Uterus (tissue), 4 donors: ENCODE data around the gene TMPRSS6. TPM values are rescaled to one million over a fixed set of nuclear protein-coding genes. Genes with fewer than 3 reads are reported as not detected.

Experiments
- DNase-seq, 2 donors: peaks; one replicate each; pipeline ENCODE4 v3.0.0-alpha.2; 2019 to 2020
- H3K27ac ChIP-seq, 2 donors: fragments of 200-600 bp; sonication (generic); 1 replicate in 1 of 2; 2 replicates in 1 of 2; pipeline ENCODE4 v1.5.1; 2016 to 2018
- H3K27me3 ChIP-seq, 2 donors: fragments of 200-600 bp; sonication (generic); one replicate each; pipeline ENCODE4 v1.5.1; 2018 to 2019; ENCODE audit warnings: control low read depth in 1 of 2
- H3K36me3 ChIP-seq, 2 donors: fragments of 200-600 bp; sonication (generic); one replicate each; pipeline ENCODE4 v1.5.1; 2019; ENCODE audit warnings: control low read depth in 1 of 2
- H3K4me1 ChIP-seq, 2 donors: fragments of 200-600 bp; sonication (generic); one replicate each; pipeline ENCODE4 v1.5.1; 2018 to 2019; ENCODE audit warnings: control low read depth in 1 of 2
- H3K4me3 ChIP-seq, 2 donors: fragments of 200-600 bp; sonication (generic); 1 replicate in 1 of 2; 2 replicates in 1 of 2; pipeline ENCODE4 v1.5.1; 2018 to 2019; ENCODE audit warnings: mild to moderate bottlenecking in 1 of 2
- H3K9me3 ChIP-seq, 2 donors: fragments of 200-600 bp; sonication (generic); one replicate each; pipeline ENCODE4 v1.5.1; 2019; ENCODE audit warnings: control low read depth in 1 of 2
- POLR2A ChIP-seq, 2 donors: fragments of 450-650 bp; IDR thresholded peaks; one replicate each; pipeline ENCODE4 v1.6.1; 2016; ENCODE audit warnings: antibody characterized with exemption in 2 of 2, mild to moderate bottlenecking in 1 of 2, moderate library complexity in 1 of 2
- intact Hi-C: fragments of 100-400 bp; cut with DNase I; formaldehyde crosslinking; loops from one replicate; pipeline ENCODE4 v1.15.1; 2023; ENCODE audit warnings: low total_unique reads
- total RNA-seq, 4 donors: library from RNA; depleted of rRNA in 3 of 4; stranded (reverse); fragments of >200 nt in 3 of 4; gene quantifications; one replicate each; pipeline versions ENCODE4 v1.1.0 to v1.2.4, GENCODE V29; 2014 to 2023
- TF ChIP-seq, protein P1 (sequence below), 4 experiments: fragments of 200-600 bp in 2 of 4; fragments of 450-650 bp in 2 of 4; sonication (generic) in 2 of 4; IDR thresholded peaks; one replicate each; pipeline ENCODE4 v1.5.1; 2016 to 2019; ENCODE audit warnings: antibody characterized with exemption in 4 of 4, mild to moderate bottlenecking in 2 of 4, moderate library complexity in 1 of 4
- donor health status: DM: yes; HTN: yes; CAD: no.

The TMPRSS6 gene
- total RNA-seq, 4 donors from 2014 or later = not detected

DNA sequence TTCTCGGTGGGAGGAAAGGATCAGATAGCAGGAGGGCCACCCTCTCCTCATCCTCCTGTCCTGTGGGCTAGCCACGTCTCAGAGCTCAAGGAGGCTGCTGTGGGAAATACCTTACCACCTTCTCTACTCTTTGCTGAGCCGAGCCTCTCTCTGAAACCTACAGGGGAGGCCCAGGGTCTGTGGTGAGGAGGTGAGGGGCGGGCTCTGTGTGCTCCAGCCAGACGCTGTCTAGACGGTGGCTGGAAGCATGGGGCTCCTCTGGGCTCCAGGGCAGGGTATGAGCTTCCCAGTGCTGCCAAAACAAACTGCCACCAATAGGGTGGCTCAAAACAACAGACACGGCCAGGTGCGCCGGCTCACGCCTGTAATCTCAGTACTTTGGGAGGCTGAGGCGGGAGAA, 5.5 kb upstream of the TMPRSS6 start:
- TF ChIP-seq, protein P1, sequence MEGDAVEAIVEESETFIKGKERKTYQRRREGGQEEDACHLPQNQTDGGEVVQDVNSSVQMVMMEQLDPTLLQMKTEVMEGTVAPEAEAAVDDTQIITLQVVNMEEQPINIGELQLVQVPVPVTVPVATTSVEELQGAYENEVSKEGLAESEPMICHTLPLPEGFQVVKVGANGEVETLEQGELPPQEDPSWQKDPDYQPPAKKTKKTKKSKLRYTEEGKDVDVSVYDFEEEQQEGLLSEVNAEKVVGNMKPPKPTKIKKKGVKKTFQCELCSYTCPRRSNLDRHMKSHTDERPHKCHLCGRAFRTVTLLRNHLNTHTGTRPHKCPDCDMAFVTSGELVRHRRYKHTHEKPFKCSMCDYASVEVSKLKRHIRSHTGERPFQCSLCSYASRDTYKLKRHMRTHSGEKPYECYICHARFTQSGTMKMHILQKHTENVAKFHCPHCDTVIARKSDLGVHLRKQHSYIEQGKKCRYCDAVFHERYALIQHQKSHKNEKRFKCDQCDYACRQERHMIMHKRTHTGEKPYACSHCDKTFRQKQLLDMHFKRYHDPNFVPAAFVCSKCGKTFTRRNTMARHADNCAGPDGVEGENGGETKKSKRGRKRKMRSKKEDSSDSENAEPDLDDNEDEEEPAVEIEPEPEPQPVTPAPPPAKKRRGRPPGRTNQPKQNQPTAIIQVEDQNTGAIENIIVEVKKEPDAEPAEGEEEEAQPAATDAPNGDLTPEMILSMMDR (IDR thresholded peaks at IDR 0.05) = no peak
- no peak for TF ChIP-seq POLR2A (IDR thresholded peaks at IDR 0.05)
- no peak for DNase-seq
- Histone ChIP-seq H3K4me3 (no peak overlapping the region), H3K27me3 (no peaks in the 10 kb centered on the region), H3K27ac (no peak overlapping the region), H3K36me3 (no peaks in the 10 kb centered on the region), H3K4me1 (no peaks in the 10 kb centered on the region), H3K9me3 (no peaks in the 10 kb centered on the region)
- intact Hi-C loops = no loop called here

DNA sequence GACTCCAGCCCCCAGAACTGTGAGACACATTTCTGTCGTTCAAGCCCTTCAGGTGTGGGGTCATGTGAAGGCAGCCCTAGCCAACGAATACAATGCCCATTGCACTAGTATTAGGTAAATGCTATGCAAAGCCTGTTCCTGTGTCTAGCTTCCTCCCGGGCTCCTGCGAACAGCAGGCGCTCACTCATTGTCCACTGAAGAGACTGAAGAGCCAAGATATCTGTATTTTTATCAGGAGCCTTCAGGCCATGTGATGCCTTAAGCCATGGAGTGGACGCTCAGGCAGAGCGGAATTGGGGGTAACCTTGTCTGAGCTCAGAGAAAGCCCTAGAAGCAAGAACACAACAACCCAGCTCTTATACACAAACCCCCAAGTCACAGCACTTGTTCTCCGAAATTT, 4.2 kb upstream of the TMPRSS6 start:
- Histone ChIP-seq H3K4me3 (no peak overlapping the region), H3K4me1 (no peaks in the 10 kb centered on the region), H3K27me3 (no peaks in the 10 kb centered on the region), H3K36me3 (no peaks in the 10 kb centered on the region), H3K9me3 (no peaks in the 10 kb centered on the region), H3K27ac (no peak overlapping the region)
- DNase-seq = no peak
- TF ChIP-seq, protein P1 (IDR thresholded peaks at IDR 0.05) = no peak
- no peak for TF ChIP-seq POLR2A (IDR thresholded peaks at IDR 0.05)
- intact Hi-C loops = no loop called here

DNA sequence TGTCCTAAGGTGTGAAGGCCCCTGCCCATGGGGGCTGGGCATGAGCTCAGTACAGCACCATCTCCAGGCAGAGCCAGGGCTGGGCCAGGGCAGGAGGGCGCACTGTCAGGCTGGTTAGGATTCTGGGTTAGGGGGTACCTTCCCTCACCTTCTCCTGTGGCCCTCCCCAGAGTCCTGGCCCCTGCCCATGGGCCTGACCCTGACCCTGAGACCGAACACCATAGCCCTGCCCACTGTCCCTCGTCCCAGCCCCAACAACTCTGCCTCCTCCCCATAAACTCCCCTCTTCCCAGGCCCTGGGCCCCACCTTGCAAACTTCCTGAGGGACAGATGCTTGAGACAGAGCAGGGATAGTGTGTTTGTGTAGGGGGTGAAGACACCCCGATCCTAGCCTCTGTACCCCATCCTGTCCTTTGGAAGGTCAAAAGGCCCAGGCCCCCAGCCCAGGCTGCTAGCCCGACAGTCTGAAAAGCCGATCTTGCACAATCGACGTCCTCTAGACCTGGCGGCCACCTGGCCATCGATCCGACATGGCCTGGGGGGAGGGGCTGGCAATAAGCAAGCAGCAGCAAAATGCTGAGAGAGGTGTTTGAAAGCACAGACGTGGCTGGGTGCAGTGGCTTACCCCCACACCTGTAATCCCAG, 2.7 kb upstream of the TMPRSS6 start:
- no peak for TF ChIP-seq POLR2A (IDR thresholded peaks at IDR 0.05)
- TF ChIP-seq, protein P1 (IDR thresholded peaks at IDR 0.05) = no peak
- Histone ChIP-seq H3K27me3 (no peaks in the 10 kb centered on the region), H3K9me3 (no peaks in the 10 kb centered on the region), H3K27ac (no peak overlapping the region), H3K4me1 (no peaks in the 10 kb centered on the region), H3K36me3 (no peaks in the 10 kb centered on the region), H3K4me3 (no peak overlapping the region)
- intact Hi-C loops = no loop called here
- no peak for DNase-seq

DNA sequence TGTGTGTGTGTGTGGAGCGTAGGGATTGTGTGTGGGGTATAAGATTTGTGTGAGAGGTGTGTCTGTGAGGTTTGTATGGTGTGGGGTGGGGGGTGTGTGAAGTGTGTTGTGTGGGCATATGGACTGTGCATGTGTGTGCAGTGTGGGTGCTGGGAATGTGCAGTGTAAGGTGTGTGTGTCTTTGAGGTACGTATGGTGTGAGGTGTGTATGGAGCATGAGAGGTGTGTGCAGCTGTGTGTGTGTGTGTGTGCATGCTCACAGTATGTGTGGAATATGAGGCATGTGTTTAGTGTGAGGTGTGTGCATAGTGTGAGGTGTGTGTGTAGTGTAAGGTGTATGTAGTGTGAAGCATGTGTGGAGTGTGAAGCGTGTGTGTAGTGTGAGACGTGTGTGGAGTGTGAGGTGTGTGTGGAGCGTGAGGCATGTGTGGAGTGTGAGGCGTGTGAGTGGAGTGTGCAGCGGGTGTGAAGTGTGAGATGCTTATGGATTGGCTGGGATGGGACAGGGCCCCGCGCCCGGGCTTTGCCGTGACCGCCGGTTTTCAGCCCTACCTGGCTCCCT, 1.7 kb upstream of the TMPRSS6 start:
- H3K4me3 ChIP-seq = no peak overlapping the region
- no peaks in the 10 kb centered on the region for H3K36me3 ChIP-seq
- TF ChIP-seq, protein P1 (IDR thresholded peaks at IDR 0.05) = no peak
- no peak for TF ChIP-seq POLR2A (IDR thresholded peaks at IDR 0.05)
- H3K27ac ChIP-seq = no peak overlapping the region
- H3K27me3 ChIP-seq = no peaks in the 10 kb centered on the region
- H3K9me3 ChIP-seq = no peaks in the 10 kb centered on the region
- intact Hi-C loops = no loop called here
- H3K4me1 ChIP-seq = no peaks in the 10 kb centered on the region
- DNase-seq = no peak

DNA sequence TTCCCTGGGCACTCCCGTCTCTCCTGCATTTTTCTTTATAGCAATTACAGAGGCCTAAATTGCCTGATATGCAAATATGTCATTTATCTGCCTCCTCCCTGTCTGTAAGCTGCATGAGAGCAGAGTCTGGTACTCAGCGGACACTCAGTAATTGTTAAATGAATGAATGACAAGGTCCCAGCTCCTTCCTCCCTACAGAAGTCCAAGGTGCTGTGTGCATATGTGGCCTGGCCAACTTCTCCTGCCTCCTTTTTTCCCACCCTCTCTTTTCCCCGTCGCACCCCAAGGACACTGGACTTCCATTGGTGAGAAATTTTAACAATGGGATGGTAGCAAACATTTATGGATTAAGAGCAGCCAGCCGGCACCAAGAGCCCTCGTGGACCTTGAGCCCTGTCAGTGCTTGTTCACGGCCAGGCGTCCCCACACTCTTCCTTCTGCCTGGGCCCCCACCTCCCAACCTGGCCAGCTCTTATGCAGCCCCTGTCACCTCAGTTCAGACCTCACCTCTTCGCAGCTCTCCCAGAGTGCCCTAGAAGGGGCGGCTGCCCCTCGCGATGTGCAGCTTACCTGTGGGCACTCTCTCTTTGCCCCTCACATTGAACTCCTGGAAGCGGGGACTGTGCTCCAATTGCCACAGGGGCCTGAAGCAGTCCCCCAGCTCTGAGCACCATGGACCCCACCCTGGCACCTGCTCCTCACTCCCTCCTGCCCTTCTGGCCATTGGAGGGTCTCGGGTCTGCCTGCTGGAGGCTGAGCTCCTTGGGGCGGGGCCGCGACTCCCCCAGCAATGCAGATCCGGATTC, 1.5 kb downstream of the TMPRSS6 start:
- no peak overlapping the region for H3K27ac ChIP-seq
- H3K4me1 ChIP-seq = no peaks in the 10 kb centered on the region
- H3K36me3 ChIP-seq = no peaks in the 10 kb centered on the region
- H3K9me3 ChIP-seq = no peaks in the 10 kb centered on the region
- intact Hi-C loops = no loop called here
- no peaks in the 10 kb centered on the region for H3K27me3 ChIP-seq
- H3K4me3 ChIP-seq = no peak overlapping the region
- no peak for TF ChIP-seq POLR2A (IDR thresholded peaks at IDR 0.05)
- TF ChIP-seq, protein P1 (IDR thresholded peaks at IDR 0.05) = no peak
- DNase-seq = no peak
